Kidney epithelial cell (primary cell): ENCODE results near the gene GAB2. TPM values are rescaled to one million over a fixed set of nuclear protein-coding genes. Genes with fewer than 3 reads are reported as not detected.
"Not testable (repeated sequence)": the region's sequence is repeated elsewhere in the genome, so short reads cannot be mapped to it uniquely, and the experiment has no call there.

Experiments used
- DNase-seq: peaks from one replicate; pipeline ENCODE4 v3.0.0-alpha.2; 2010; ENCODE audit warnings: low read depth
- H3K27me3 ChIP-seq: 2 replicates; pipeline ENCODE4 v1.6.0; 2011; ENCODE audit warnings: low read length; ENCODE audit not compliant: control insufficient read depth, insufficient read depth
- H3K36me3 ChIP-seq: 2 replicates; pipeline ENCODE4 v1.5.1; 2011; ENCODE audit warnings: low read length; ENCODE audit not compliant: control insufficient read depth, insufficient read depth
- H3K4me3 ChIP-seq: 2 replicates; pipeline ENCODE4 v1.5.1; 2011; ENCODE audit warnings: low read depth, mild to moderate bottlenecking, control low read depth, low read length
- CTCF ChIP-seq: IDR thresholded peaks from 2 replicates; pipeline ENCODE4 v1.5.1; 2011; ENCODE audit warnings: mild to moderate bottlenecking, moderate library complexity, low read length, control low read depth, inconsistent platforms; ENCODE audit not compliant: insufficient read depth, poor library complexity, severe bottlenecking
- total RNA-seq: library from RNA; depleted of rRNA; stranded (reverse); fragments of >200 nt; gene quantifications from 2 replicates; pipeline ENCODE4 v1.2.3, GENCODE V29; 2015

Gene GAB2
- total RNA-seq, 1 donor from 2014 or later, result 13.1 TPM

- Histone ChIP-seq H3K4me3 (no peak overlapping the region), H3K27me3 (no peaks in the 10 kb centered on the region), H3K36me3 (no peaks in the 10 kb centered on the region)
- TF ChIP-seq CTCF, result no peak
- DNase-seq, result no peak
Observed at GRCh38 chr11:78284260-78284659, 133.4 kb downstream of the GAB2 start.

- no peaks in the 10 kb centered on the region for H3K27me3 ChIP-seq
- no peak overlapping the region for H3K4me3 ChIP-seq
- DNase-seq, result no peak
- no peak for TF ChIP-seq CTCF
- H3K36me3 ChIP-seq, result no peaks in the 10 kb centered on the region
Observed at GRCh38 chr11:78282821-78283220, 134.8 kb downstream of the GAB2 start.

- TF ChIP-seq CTCF, result no peak
- H3K27me3 ChIP-seq, result no peaks in the 10 kb centered on the region
- H3K4me3 ChIP-seq, result no peak overlapping the region
- no peaks in the 10 kb centered on the region for H3K36me3 ChIP-seq
- DNase-seq, result no peak
Observed at GRCh38 chr11:78281511-78281910, 136.1 kb downstream of the GAB2 start.

- no peak for DNase-seq
- no peak for TF ChIP-seq CTCF
- H3K36me3 ChIP-seq, result no peaks in the 10 kb centered on the region
- H3K27me3 ChIP-seq, result no peaks in the 10 kb centered on the region
- H3K4me3 ChIP-seq, result no peak overlapping the region
Observed at GRCh38 chr11:78277314-78277994, 140.2 kb downstream of the GAB2 start.

GRCh38 chr11:78276311-78276710, 141.3 kb downstream of the GAB2 start:
- Histone ChIP-seq H3K36me3 (no peaks in the 10 kb centered on the region), H3K27me3 (no peaks in the 10 kb centered on the region), H3K4me3 (no peak overlapping the region)
- DNase-seq, result no peak
- no peak for TF ChIP-seq CTCF

GRCh38 chr11:78274739-78275138, 142.9 kb downstream of the GAB2 start:
- H3K4me3 ChIP-seq, result no peak overlapping the region
- H3K27me3 ChIP-seq, result no peaks in the 10 kb centered on the region
- DNase-seq, result no peak
- no peaks in the 10 kb centered on the region for H3K36me3 ChIP-seq
- TF ChIP-seq CTCF, result no peak

GRCh38 chr11:78272625-78273269, 144.9 kb downstream of the GAB2 start:
- not testable (repeated sequence) for DNase-seq, H3K27me3 ChIP-seq, H3K36me3 ChIP-seq, H3K4me3 ChIP-seq

- H3K4me3 ChIP-seq, DNase-seq, H3K36me3 ChIP-seq, H3K27me3 ChIP-seq: not testable (repeated sequence)
Observed at GRCh38 chr11:78271801-78272200, 145.8 kb downstream of the GAB2 start.
